A673 (cell line): ENCODE data around the gene DHRS9. TPM values are rescaled to one million over a fixed set of nuclear protein-coding genes. Genes with fewer than 3 reads are reported as not detected.

Experiments used
- BruUV-seq: library from RNA; stranded (reverse); fragments of 400-500 nt; replicated peaks from 2 replicates; lab custom pipeline; 2021; lab: Mats Ljungman, UMichigan
- CTCF ChIA-PET: fragments of 300-600 bp; sonication (Branson Sonifier 250); formaldehyde crosslinking; loops from one replicate; lab custom pipeline; 2022; ENCODE audit warnings: antibody characterized with exemption; lab: Charles Lee
- POLR2A ChIA-PET: fragments of 300-600 bp; sonication (Branson Sonifier 250); formaldehyde crosslinking; loops from one replicate; lab custom pipeline; 2022; ENCODE audit warnings: antibody characterized with exemption; ENCODE audit not compliant: low non-redundant PET; lab: Charles Lee
- DNase-seq: peaks from one replicate; pipeline ENCODE4 v3.0.0-alpha.2; 2015; ENCODE audit warnings: low spot score
- H3K27ac ChIP-seq: fragments of 200-600 bp; sonication (generic); 2 replicates; pipeline ENCODE4 v1.5.1; 2016; ENCODE audit warnings: mixed run types, low read depth, mild to moderate bottlenecking, mixed read lengths, antibody characterized with exemption, low read length; ENCODE audit not compliant: poor library complexity, severe bottlenecking
- H3K27me3 ChIP-seq: fragments of 200-600 bp; sonication (generic); replicated peaks from 2 replicates; pipeline ENCODE4 v1.6.1; 2017; ENCODE audit warnings: mixed run types, low read depth, mild to moderate bottlenecking, mixed read lengths, antibody characterized with exemption, low read length; ENCODE audit not compliant: insufficient read depth, poor library complexity
- H3K36me3 ChIP-seq: fragments of 200-600 bp; sonication (generic); 2 replicates; pipeline ENCODE4 v1.6.1; 2016; ENCODE audit warnings: mixed run types, mild to moderate bottlenecking, mixed read lengths, antibody characterized with exemption, low read length; ENCODE audit not compliant: insufficient read depth, poor library complexity, severe bottlenecking
- H3K4me1 ChIP-seq: fragments of 200-600 bp; sonication (generic); 2 replicates; pipeline ENCODE4 v1.6.1; 2017; ENCODE audit warnings: mixed run types, mild to moderate bottlenecking, mixed read lengths, antibody characterized with exemption, low read length; ENCODE audit not compliant: insufficient read depth, poor library complexity, severe bottlenecking
- H3K4me3 ChIP-seq: fragments of 200-600 bp; sonication (generic); 2 replicates; pipeline ENCODE4 v1.5.1; 2016; ENCODE audit warnings: low read depth, mixed run types, mild to moderate bottlenecking, mixed read lengths, low read length; ENCODE audit not compliant: poor library complexity, severe bottlenecking
- H3K9me3 ChIP-seq: fragments of 200-600 bp; sonication (generic); 2 replicates; pipeline ENCODE4 v1.6.1; 2016; ENCODE audit warnings: mixed run types, low read depth, mild to moderate bottlenecking, mixed read lengths, antibody characterized with exemption, low read length; ENCODE audit not compliant: poor library complexity, severe bottlenecking
- CTCF ChIP-seq: fragments of 300-800, 200-600 bp; sonication (generic); conservative IDR thresholded peaks from 2 replicates; pipeline ENCODE4 v1.5.1; 2017; ENCODE audit warnings: low read depth, mild to moderate bottlenecking, antibody characterized with exemption, low read length, moderate library complexity, mixed read lengths
- EZH2 ChIP-seq: fragments of 200-600 bp; sonication (generic); IDR thresholded peaks from 2 replicates; pipeline ENCODE4 v1.6.1; 2017; ENCODE audit warnings: borderline replicate concordance, low read depth, mild to moderate bottlenecking, mixed read lengths, antibody characterized with exemption, low read length; ENCODE audit not compliant: poor library complexity, severe bottlenecking
- intact Hi-C: fragments of 100-400 bp; cut with micrococcal nuclease; formaldehyde crosslinking; loops from one replicate; pipeline ENCODE4 v1.10.0; 2022; ENCODE audit not compliant: unreplicated experiment
- total RNA-seq: library from RNA; stranded (reverse); gene quantifications from 2 replicates; pipeline ENCODE4 v1.2.3, GENCODE V29; 2021

DHRS9 gene
- total RNA-seq, 1 experiment from 2014 or later = not detected

DNA sequence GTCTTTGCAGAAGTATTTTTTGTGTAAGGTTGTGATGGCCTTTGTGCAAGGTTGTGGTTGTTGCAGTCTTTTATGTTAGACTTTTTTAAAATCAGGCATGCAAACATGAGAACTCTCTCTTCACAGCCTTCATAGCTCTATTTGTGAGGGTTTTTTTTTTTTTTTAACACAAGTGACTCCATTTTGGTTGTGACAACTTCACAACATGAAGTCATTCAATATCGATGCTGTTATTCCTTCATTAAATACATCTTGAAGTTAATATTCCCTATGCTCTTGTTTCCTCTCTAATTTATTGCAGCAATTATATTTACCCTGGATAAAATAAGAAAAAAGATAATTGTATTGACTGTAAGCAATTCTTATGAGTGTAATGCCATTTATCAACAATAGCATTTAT lies 35.5 kb downstream of the DHRS9 start:
- POLR2A ChIA-PET = no interaction called here
- H3K36me3 ChIP-seq = no peaks in the 10 kb centered on the region
- H3K27me3 ChIP-seq = peaks cover 3% of the 10 kb centered on the region
- no peaks in the 10 kb centered on the region for H3K9me3 ChIP-seq
- no peaks in the 10 kb centered on the region for H3K4me1 ChIP-seq
- CTCF ChIA-PET = no interaction called here
- intact Hi-C loops = loop anchor here (5.0 kb wide), 1 partner anchor 37 kb away; no protein-coding TSS in a partner anchor
- no peak for DNase-seq
- no peak overlapping the region for H3K4me3 ChIP-seq
- BruUV-seq = no TSS peak
- TF ChIP-seq EZH2 = no peak
- TF ChIP-seq CTCF = no peak
- H3K27ac ChIP-seq = no peak overlapping the region

DNA sequence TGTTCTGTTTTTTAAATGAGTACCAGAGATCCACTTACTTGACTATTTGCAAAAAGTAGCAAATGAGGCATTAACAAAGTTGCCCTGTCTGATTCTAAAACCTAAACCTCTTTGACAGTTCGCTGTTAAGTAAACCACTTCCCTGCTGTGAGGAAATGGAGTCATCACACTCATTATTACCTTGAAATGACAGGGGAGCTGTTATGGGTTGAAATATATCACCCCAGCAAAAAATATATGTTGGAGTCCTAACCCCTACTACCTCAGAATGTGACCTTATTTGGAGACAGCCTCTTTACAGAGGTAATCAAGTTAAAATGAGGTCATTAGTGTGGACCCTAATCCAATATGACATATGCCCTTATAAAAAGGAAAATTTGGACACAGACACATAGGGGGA lies 36.1 kb downstream of the DHRS9 start:
- ChIA-PET CTCF (no interaction called here), POLR2A (no interaction called here)
- Histone ChIP-seq H3K36me3 (no peaks in the 10 kb centered on the region), H3K27me3 (peaks cover 3% of the 10 kb centered on the region), H3K27ac (no peak overlapping the region), H3K4me3 (no peak overlapping the region), H3K4me1 (no peaks in the 10 kb centered on the region), H3K9me3 (no peaks in the 10 kb centered on the region)
- intact Hi-C loops = loop anchor here (5.0 kb wide), 1 partner anchor 37 kb away; no protein-coding TSS in a partner anchor
- DNase-seq = no peak
- no TSS peak for BruUV-seq
- no peak for TF ChIP-seq CTCF
- no peak for TF ChIP-seq EZH2

DNA sequence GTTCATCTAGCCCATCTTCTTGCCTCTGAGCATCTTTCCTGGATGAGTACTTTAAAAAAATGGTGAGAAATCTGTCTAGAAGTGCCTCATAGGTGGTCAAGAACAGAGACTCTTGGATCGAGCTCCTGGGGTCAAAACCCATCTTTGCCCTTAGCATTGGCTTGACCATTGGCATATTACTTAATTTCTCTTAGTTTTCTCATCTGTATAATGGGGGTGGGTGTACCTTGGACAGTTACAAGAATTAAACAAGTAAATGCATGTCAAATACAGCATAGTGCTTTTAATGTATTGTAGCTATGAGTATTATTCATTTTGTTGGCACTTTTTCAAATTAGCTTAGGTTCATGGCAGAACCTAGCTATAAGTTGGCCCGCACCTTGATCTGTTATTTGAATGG lies 36.8 kb downstream of the DHRS9 start:
- BruUV-seq = no TSS peak
- DNase-seq = no peak

More for the DNA sequence above, 36.8 kb downstream of the DHRS9 start:
- ChIA-PET CTCF (no interaction called here), POLR2A (no interaction called here)
- Histone ChIP-seq H3K9me3 (no peaks in the 10 kb centered on the region), H3K36me3 (no peaks in the 10 kb centered on the region), H3K4me3 (no peak overlapping the region), H3K4me1 (no peaks in the 10 kb centered on the region), H3K27me3 (peaks cover 3% of the 10 kb centered on the region), H3K27ac (no peak overlapping the region)
- TF ChIP-seq EZH2 (no peak), CTCF (no peak)
- intact Hi-C loops = loop anchor here (5.0 kb wide), 1 partner anchor 36 kb away; no protein-coding TSS in a partner anchor
